ENCODE measurements around the gene SMIM14.

DNA sequence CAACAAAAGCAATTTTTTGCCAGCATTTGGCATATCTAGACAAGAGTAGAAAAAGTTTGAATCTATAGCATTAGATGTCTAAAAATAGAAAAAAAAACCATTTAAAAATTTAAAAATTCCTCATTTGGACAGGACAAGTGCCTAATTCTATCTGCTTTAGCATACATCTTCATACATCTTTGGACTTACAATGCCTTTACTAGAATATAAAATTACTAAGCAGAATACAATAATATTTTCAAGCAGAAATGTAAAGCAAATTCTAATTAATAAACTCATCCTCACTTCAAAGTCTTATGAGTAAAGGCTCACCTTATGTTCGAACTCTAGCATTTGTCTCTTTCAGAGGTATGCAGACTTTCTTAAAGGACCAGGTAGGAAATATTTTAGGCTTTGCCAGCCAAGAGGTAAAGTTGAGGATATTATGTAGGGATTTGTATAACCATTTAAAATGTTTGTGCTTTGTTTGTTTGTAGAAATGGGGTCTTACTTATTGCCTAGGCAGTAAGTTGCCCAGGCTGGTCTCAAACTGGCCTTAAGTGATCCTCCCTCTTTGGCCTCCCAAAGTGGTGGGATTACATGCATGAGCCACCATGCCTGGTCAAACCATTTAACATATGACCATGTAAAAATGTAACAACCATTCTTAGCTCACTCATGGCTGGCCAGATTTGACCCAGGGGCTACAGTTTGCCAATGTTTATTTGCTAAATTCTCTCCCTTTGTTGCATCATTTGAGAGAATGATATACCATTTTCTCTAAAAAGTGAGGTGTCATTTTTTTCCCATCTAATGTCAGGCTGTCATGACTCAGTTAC is 140.5 kb downstream of the SMIM14 start:
- TF ChIP-seq, protein P1, sequence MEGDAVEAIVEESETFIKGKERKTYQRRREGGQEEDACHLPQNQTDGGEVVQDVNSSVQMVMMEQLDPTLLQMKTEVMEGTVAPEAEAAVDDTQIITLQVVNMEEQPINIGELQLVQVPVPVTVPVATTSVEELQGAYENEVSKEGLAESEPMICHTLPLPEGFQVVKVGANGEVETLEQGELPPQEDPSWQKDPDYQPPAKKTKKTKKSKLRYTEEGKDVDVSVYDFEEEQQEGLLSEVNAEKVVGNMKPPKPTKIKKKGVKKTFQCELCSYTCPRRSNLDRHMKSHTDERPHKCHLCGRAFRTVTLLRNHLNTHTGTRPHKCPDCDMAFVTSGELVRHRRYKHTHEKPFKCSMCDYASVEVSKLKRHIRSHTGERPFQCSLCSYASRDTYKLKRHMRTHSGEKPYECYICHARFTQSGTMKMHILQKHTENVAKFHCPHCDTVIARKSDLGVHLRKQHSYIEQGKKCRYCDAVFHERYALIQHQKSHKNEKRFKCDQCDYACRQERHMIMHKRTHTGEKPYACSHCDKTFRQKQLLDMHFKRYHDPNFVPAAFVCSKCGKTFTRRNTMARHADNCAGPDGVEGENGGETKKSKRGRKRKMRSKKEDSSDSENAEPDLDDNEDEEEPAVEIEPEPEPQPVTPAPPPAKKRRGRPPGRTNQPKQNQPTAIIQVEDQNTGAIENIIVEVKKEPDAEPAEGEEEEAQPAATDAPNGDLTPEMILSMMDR (IDR thresholded peaks at IDR 0.05; ENCODE audit: insufficient read depth, low read length, poor library complexity, severe bottlenecking) = no peak
- TF ChIP-seq EZH2phosphoT487 (conservative IDR thresholded peaks at IDR 0.05; ENCODE audit: low read length) = no peak
